Common myeloid progenitor, CD34-positive (primary cell): ENCODE data around the gene PLEKHA5.

Source experiments
- CTCF ChIA-PET: fragments of 350-600 bp; sonication (Branson Sonifier 250); formaldehyde crosslinking; loops from one replicate; lab custom pipeline; 2021; ENCODE audit warnings: antibody characterized with exemption; lab: Charles Lee
- POLR2A ChIA-PET: fragments of 350-600 bp; sonication (Branson Sonifier 250); formaldehyde crosslinking; loops from one replicate; lab custom pipeline; 2021; ENCODE audit warnings: antibody characterized with exemption; lab: Charles Lee
- DNase-seq, 3 donors: peaks; one replicate each; pipeline versions ENCODE4 v3.0.0 to v3.0.0-alpha.2; 2013
- H3K27ac ChIP-seq, 2 experiments: 1 replicate in 1 of 2; 2 replicates in 1 of 2; pipeline ENCODE4 v1.7.0; 2013; ENCODE audit warnings: inconsistent platforms in 2 of 2, low read length in 2 of 2, mild to moderate bottlenecking in 2 of 2, low read depth in 1 of 2, moderate library complexity in 1 of 2; ENCODE audit not compliant: severe bottlenecking in 2 of 2, insufficient read depth in 1 of 2, poor library complexity in 1 of 2
- H3K27me3 ChIP-seq, 5 experiments: replicated peaks in 2 of 5; 1 replicate in 3 of 5; 2 replicates in 2 of 5; pipeline versions ENCODE4 v1.6.1 to v1.7.0; 2013; ENCODE audit warnings: low read length in 4 of 5, mild to moderate bottlenecking in 2 of 5, moderate library complexity in 2 of 5, inconsistent platforms in 1 of 5; ENCODE audit not compliant: insufficient read depth in 5 of 5, control insufficient read depth in 4 of 5
- H3K36me3 ChIP-seq, 4 experiments: 1 replicate in 2 of 4; 2 replicates in 2 of 4; pipeline versions ENCODE4 v1.6.1 to v1.7.0; 2013; ENCODE audit warnings: low read length in 3 of 4, control low read depth in 1 of 4, mild to moderate bottlenecking in 1 of 4; ENCODE audit not compliant: control insufficient read depth in 4 of 4, insufficient read depth in 4 of 4
- H3K4me1 ChIP-seq, 4 experiments: 1 replicate in 3 of 4; 2 replicates in 1 of 4; pipeline versions ENCODE4 v1.6.1 to v1.7.1; 2013; ENCODE audit warnings: low read length in 3 of 4, mild to moderate bottlenecking in 3 of 4, control low read depth in 1 of 4, inconsistent platforms in 1 of 4, moderate library complexity in 1 of 4; ENCODE audit not compliant: control insufficient read depth in 4 of 4, insufficient read depth in 4 of 4; ENCODE audit errors: control extremely low read depth in 1 of 4
- H3K4me3 ChIP-seq, 7 experiments: 1 replicate in 4 of 7; 2 replicates in 3 of 7; pipeline versions ENCODE4 v1.5.1 to v1.7.0; 2013; ENCODE audit warnings: mild to moderate bottlenecking in 7 of 7, low read length in 6 of 7, moderate library complexity in 6 of 7, inconsistent platforms in 2 of 7, low read depth in 2 of 7, control low read depth in 1 of 7; ENCODE audit not compliant: insufficient read depth in 4 of 7, control insufficient read depth in 1 of 7; ENCODE audit errors: extremely low read depth in 1 of 7
- H3K9me3 ChIP-seq, 5 experiments: 1 replicate in 4 of 5; 2 replicates in 1 of 5; pipeline versions ENCODE4 v1.6.1 to v1.7.1; 2013; ENCODE audit warnings: low read length in 4 of 5, mild to moderate bottlenecking in 2 of 5, inconsistent platforms in 1 of 5, low read depth in 1 of 5, moderate library complexity in 1 of 5; ENCODE audit not compliant: control insufficient read depth in 4 of 5, insufficient read depth in 2 of 5; ENCODE audit errors: control extremely low read depth in 1 of 5
- WGBS: methylation state at CpG from one replicate; pipeline ENCODE4 v1.1.5; 2013; ENCODE audit not compliant: insufficient coverage; 5-methylcytosine and 5-hydroxymethylcytosine counted together

PLEKHA5 gene

GRCh38 chr12:19093218-19093617 lies 36.3 kb upstream of the PLEKHA5 start:
- Histone ChIP-seq H3K9me3 (no peaks in the 10 kb centered on the region), H3K4me1 (no peaks in the 10 kb centered on the region), H3K27me3 (no peaks in the 10 kb centered on the region), H3K4me3 (no peak overlapping the region), H3K27ac (no peak overlapping the region), H3K36me3 (no peaks in the 10 kb centered on the region)
- CTCF ChIA-PET = no interaction called here
- POLR2A ChIA-PET = no interaction called here
- 90% methylated on average over 2 of the region's 3 CpGs for WGBS
- no peak for DNase-seq

- no peaks in the 10 kb centered on the region for H3K27me3 ChIP-seq
- H3K36me3 ChIP-seq = no peaks in the 10 kb centered on the region
- H3K4me3 ChIP-seq = no peak overlapping the region
- no peak overlapping the region for H3K27ac ChIP-seq
- no peaks in the 10 kb centered on the region for H3K9me3 ChIP-seq
- POLR2A ChIA-PET = no interaction called here
- 100% methylated on average over 2 of the region's 3 CpGs for whole genome bisulfite sequencing
- CTCF ChIA-PET = no interaction called here
- no peaks in the 10 kb centered on the region for H3K4me1 ChIP-seq
- no peak for DNase-seq
Observed at GRCh38 chr12:19095331-19095730, 34.2 kb upstream of the PLEKHA5 start.

- POLR2A ChIA-PET = interaction anchor here (0.6 kb wide), 1 partner anchor 335 kb away, joined by 3 read pairs; no protein-coding TSS in a partner anchor
- DNase-seq = no peak
- no peak overlapping the region for H3K27ac ChIP-seq
- 100% methylated on average over 3 of the region's 8 CpGs for WGBS
- no peaks in the 10 kb centered on the region for H3K9me3 ChIP-seq
- H3K36me3 ChIP-seq = no peaks in the 10 kb centered on the region
- CTCF ChIA-PET = no interaction called here
- H3K27me3 ChIP-seq = no peaks in the 10 kb centered on the region
- no peak overlapping the region for H3K4me3 ChIP-seq
- no peaks in the 10 kb centered on the region for H3K4me1 ChIP-seq
Observed at GRCh38 chr12:19095756-19096480, 33.6 kb upstream of the PLEKHA5 start.

- WGBS = 100% methylated on average over 2 of the region's 3 CpGs
- POLR2A ChIA-PET = no interaction called here
- Histone ChIP-seq H3K27ac (no peak overlapping the region), H3K27me3 (no peaks in the 10 kb centered on the region), H3K4me3 (no peak overlapping the region), H3K4me1 (no peaks in the 10 kb centered on the region), H3K9me3 (no peaks in the 10 kb centered on the region), H3K36me3 (no peaks in the 10 kb centered on the region)
- no peak for DNase-seq
- CTCF ChIA-PET = no interaction called here
Observed at GRCh38 chr12:19105463-19105862, 24.1 kb upstream of the PLEKHA5 start.

- no peaks in the 10 kb centered on the region for H3K4me1 ChIP-seq
- DNase-seq = no peak
- H3K4me3 ChIP-seq = no peak overlapping the region
- CTCF ChIA-PET = no interaction called here
- WGBS = 96% methylated on average over 24 of the region's 24 CpGs
- H3K9me3 ChIP-seq = no peaks in the 10 kb centered on the region
- POLR2A ChIA-PET = no interaction called here
- H3K27me3 ChIP-seq = no peaks in the 10 kb centered on the region
- H3K36me3 ChIP-seq = no peaks in the 10 kb centered on the region
- no peak overlapping the region for H3K27ac ChIP-seq
Observed at GRCh38 chr12:19107750-19108149, 21.8 kb upstream of the PLEKHA5 start.

GRCh38 chr12:19110221-19110940 lies 19.2 kb upstream of the PLEKHA5 start:
- DNase-seq = no peak
- Histone ChIP-seq H3K4me3 (no peak overlapping the region), H3K9me3 (no peaks in the 10 kb centered on the region), H3K4me1 (no peaks in the 10 kb centered on the region), H3K36me3 (no peaks in the 10 kb centered on the region), H3K27ac (no peak overlapping the region), H3K27me3 (no peaks in the 10 kb centered on the region)
- ChIA-PET POLR2A (interaction anchor here (0.8 kb wide), 1 partner anchor 23 kb away, joined by 3 read pairs; no protein-coding TSS in a partner anchor), CTCF (no interaction called here)
- 100% methylated on average over 3 of the region's 3 CpGs for WGBS

- H3K4me3 ChIP-seq = no peak overlapping the region
- 100% methylated on average over 2 of the region's 3 CpGs for WGBS
- H3K27me3 ChIP-seq = no peaks in the 10 kb centered on the region
- H3K36me3 ChIP-seq = no peaks in the 10 kb centered on the region
- no peaks in the 10 kb centered on the region for H3K4me1 ChIP-seq
- no peak for DNase-seq
- H3K27ac ChIP-seq = no peak overlapping the region
- POLR2A ChIA-PET = no interaction called here
- no peaks in the 10 kb centered on the region for H3K9me3 ChIP-seq
- CTCF ChIA-PET = interaction anchor here (1.0 kb wide), 1 partner anchor 14 kb away, joined by 3 read pairs; no protein-coding TSS in a partner anchor
Observed at GRCh38 chr12:19113464-19113863, 16.1 kb upstream of the PLEKHA5 start.
